CD8-positive, alpha-beta memory T cell (primary cell): ENCODE results near the gene PHLDB3. TPM values are rescaled to one million over a fixed set of nuclear protein-coding genes. Genes with fewer than 3 reads are reported as not detected.

Experiments used
- CTCF ChIA-PET: fragments of 350-600 bp; sonication (Branson Sonifier 250); formaldehyde crosslinking; loops from one replicate; lab custom pipeline; 2021; ENCODE audit warnings: antibody characterized with exemption; lab: Charles Lee
- POLR2A ChIA-PET: fragments of 350-600 bp; sonication (Branson Sonifier 250); formaldehyde crosslinking; loops from one replicate; lab custom pipeline; 2021; ENCODE audit warnings: antibody characterized with exemption; lab: Charles Lee
- DNase-seq, 5 donors: peaks; one replicate each; pipeline versions ENCODE4 v3.0.0 to v3.0.0-alpha.2; 2020 to 2022; ENCODE audit warnings: mixed read lengths in 1 of 5
- H3K27ac ChIP-seq: one replicate; pipeline ENCODE4 v1.7.0; 2013; ENCODE audit warnings: low read depth, mild to moderate bottlenecking, low read length, moderate library complexity
- H3K27me3 ChIP-seq: 2 replicates; pipeline ENCODE4 v1.7.0; 2013; ENCODE audit warnings: low read length, mild to moderate bottlenecking; ENCODE audit not compliant: insufficient read depth, poor library complexity, severe bottlenecking
- H3K36me3 ChIP-seq: 2 replicates; pipeline ENCODE4 v1.7.0; 2013; ENCODE audit warnings: mild to moderate bottlenecking, low read length, moderate library complexity; ENCODE audit not compliant: insufficient read depth
- H3K4me1 ChIP-seq: 2 replicates; pipeline ENCODE4 v1.7.0; 2013; ENCODE audit warnings: mild to moderate bottlenecking, low read length, moderate library complexity; ENCODE audit not compliant: insufficient read depth
- H3K4me3 ChIP-seq: 2 replicates; pipeline ENCODE4 v1.7.0; 2013; ENCODE audit warnings: mild to moderate bottlenecking, low read length
- H3K9me3 ChIP-seq: 2 replicates; pipeline ENCODE4 v1.7.0; 2013; ENCODE audit warnings: mild to moderate bottlenecking, low read length
- H3K27ac Mint-ChIP-seq, 8 donors: one replicate each; pipeline ENCODE4 v1.8.0; 2020 to 2021; ENCODE audit warnings: mixed read lengths in 8 of 8, mild to moderate bottlenecking in 6 of 8, inconsistent platforms in 3 of 8, moderate library complexity in 3 of 8
- H3K27me3 Mint-ChIP-seq, 2 donors: one replicate each; pipeline ENCODE4 v1.8.0; 2020 to 2021; ENCODE audit warnings: mixed read lengths in 2 of 2, mild to moderate bottlenecking in 1 of 2, moderate library complexity in 1 of 2
- H3K36me3 Mint-ChIP-seq, 3 donors: one replicate each; pipeline ENCODE4 v1.8.0; 2020 to 2021; ENCODE audit warnings: mixed read lengths in 3 of 3, inconsistent platforms in 1 of 3, mild to moderate bottlenecking in 1 of 3
- H3K4me1 Mint-ChIP-seq, 3 donors: one replicate each; pipeline ENCODE4 v1.8.0; 2020 to 2021; ENCODE audit warnings: mixed read lengths in 3 of 3, inconsistent platforms in 1 of 3, mild to moderate bottlenecking in 1 of 3
- H3K4me3 Mint-ChIP-seq, 7 donors: one replicate each; pipeline ENCODE4 v1.8.0; 2020 to 2021; ENCODE audit warnings: mixed read lengths in 7 of 7, mild to moderate bottlenecking in 6 of 7, moderate library complexity in 4 of 7, inconsistent platforms in 2 of 7
- H3K9me3 Mint-ChIP-seq, 5 donors: one replicate each; pipeline ENCODE4 v1.8.0; 2020 to 2022; ENCODE audit warnings: mixed read lengths in 5 of 5, mild to moderate bottlenecking in 3 of 5, moderate library complexity in 2 of 5, inconsistent platforms in 1 of 5
- polyA plus RNA-seq: library from polyadenylated mRNA; unstranded; fragments of 300-500 nt; fragmentation: Illumina TruSeq; gene quantifications from one replicate; pipeline ENCODE4 v1.2.3, GENCODE V29; 2021
- total RNA-seq, 2 experiments: library from RNA; stranded (reverse); gene quantifications; one replicate each; pipeline ENCODE4 v1.2.3, GENCODE V29; 2021

The PHLDB3 gene
- total and polyA plus RNA-seq, 3 experiments from 2014 or later: 8.1 to 15.4 (median 13.5) TPM

DNA sequence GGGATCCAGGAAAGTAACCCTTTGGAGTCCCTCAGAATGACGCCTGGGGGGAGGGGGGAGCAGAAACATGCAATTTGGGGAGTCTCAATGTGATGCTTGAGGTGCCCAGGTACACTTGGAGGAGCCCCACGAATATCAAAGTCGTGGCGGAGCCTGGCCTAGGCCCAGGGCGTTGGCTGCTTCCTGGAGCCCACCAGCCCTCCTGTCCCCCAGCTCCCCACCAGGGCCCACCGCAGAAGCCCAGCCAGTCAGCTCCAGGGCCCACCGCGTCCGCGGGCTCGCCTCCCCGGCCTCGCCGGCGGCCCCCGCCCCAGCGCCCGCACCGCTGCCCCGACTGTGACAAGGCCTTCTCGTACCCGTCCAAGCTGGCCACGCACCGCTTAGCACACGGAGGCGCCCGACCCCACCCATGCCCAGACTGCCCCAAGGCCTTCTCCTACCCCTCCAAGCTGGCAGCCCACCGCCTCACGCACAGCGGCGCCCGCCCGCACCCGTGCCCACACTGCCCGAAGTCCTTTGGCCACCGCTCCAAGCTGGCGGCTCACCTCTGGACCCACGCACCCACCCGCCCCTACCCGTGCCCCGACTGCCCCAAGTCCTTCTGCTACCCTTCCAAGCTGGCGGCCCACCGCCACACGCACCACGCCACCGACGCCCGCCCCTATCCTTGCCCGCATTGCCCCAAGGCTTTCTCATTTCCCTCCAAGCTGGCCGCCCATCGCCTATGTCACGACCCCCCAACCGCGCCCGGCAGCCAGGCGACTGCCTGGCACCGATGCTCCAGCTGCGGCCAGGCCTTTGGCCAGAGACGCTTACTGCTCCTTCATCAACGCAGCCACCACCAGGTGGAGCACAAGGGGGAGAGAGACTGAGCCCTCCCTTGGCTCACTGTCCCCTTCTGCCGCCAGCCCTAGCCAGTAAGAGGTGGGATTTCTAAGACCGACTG, 30.5 kb upstream of the PHLDB3 start:
- Mint-ChIP-seq H3K4me1 (peaks cover 17 to 22% (median 21%) of the 10 kb centered on the region in 3 donors), H3K36me3 (peaks cover 11 to 35% (median 17%) of the 10 kb centered on the region in 3 donors), H3K27ac (peak overlapping the region in 6 of 8 donors; percentile 43 to 91 (median 64)), H3K4me3 (peak overlapping the region in 5 of 7 donors; percentile 19 to 87 (median 42)), H3K27me3 (no peaks in the 10 kb centered on the region), H3K9me3 (peaks cover 0 to 6% (median 3%) of the 10 kb centered on the region in 5 donors)
- POLR2A ChIA-PET: interaction anchor here (1.3 to 1.4 kb wide), 2 partner anchors 59 to 96 kb away, joined by 4 read pairs; no protein-coding TSS in a partner anchor
- Histone ChIP-seq H3K27ac (no peak overlapping the region), H3K9me3 (peaks cover 5% of the 10 kb centered on the region), H3K36me3 (peaks cover 6% of the 10 kb centered on the region), H3K4me1 (peaks cover 8% of the 10 kb centered on the region), H3K4me3 (no peak overlapping the region), H3K27me3 (no peaks in the 10 kb centered on the region)
- CTCF ChIA-PET: interaction anchor here (1.2 to 6.1 kb wide), 4 partner anchors 9 to 60 kb away, joined by 3 to 50 read pairs (median 22); partner anchors contain the start of genes IRGQ and ZNF576
- peak in 2 of 5 donors; percentile 12 to 57 for DNase-seq

DNA sequence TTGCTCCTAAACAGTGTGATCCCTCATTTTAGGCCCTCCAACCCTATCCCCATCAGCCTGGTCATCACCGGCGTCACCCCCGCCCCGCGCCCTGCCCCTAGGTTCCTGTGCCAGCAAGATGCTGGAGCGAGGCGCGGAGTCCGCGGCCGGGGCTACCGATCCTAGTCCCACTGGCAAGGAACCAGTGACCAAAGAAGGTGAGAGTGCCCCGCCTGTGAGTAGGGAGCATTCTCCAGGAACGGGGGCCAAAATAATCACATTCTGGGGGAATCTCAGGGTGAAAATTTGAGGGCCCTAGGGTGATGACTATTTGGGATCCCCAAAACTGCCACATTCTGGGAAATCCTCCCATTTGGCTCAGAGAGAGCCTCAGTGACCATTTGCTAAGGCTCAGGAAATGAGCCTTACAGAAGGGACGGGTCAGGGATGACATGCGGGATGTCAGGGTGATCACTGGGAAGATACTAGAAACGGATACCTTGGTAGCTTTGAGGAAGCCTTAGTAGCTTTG, 29.8 kb upstream of the PHLDB3 start:
- H3K27ac Mint-ChIP-seq: peak overlapping the region; percentile 77 to 99 (median 94)
- Histone ChIP-seq H3K27me3 (no peaks in the 10 kb centered on the region), H3K36me3 (peaks cover 5% of the 10 kb centered on the region), H3K27ac (no peak overlapping the region), H3K4me1 (peaks cover 8% of the 10 kb centered on the region), H3K4me3 (peak overlapping the region; percentile 98), H3K9me3 (peaks cover 5% of the 10 kb centered on the region)
- ChIA-PET POLR2A (interaction anchor here (1.3 to 1.9 kb wide), 5 partner anchors 21 to 95 kb away, joined by 4 to 7 read pairs (median 5); partner anchors contain the start of genes IRGQ and ZNF576), CTCF (interaction anchor here (1.2 to 6.1 kb wide), 3 partner anchors 14 to 61 kb away, joined by 7 to 50 read pairs (median 36); partner anchors contain the start of genes IRGQ and ZNF576)
- peaks cover 17 to 22% (median 21%) of the 10 kb centered on the region in 3 donors for H3K4me1 Mint-ChIP-seq
- DNase-seq: no peak
- H3K36me3 Mint-ChIP-seq: peaks cover 10 to 30% (median 13%) of the 10 kb centered on the region in 3 donors
- H3K27me3 Mint-ChIP-seq: no peaks in the 10 kb centered on the region
- H3K4me3 Mint-ChIP-seq: peak overlapping the region; percentile 87 to 99 (median 92)
- peaks cover 0 to 4% (median 3%) of the 10 kb centered on the region in 5 donors for H3K9me3 Mint-ChIP-seq

DNA sequence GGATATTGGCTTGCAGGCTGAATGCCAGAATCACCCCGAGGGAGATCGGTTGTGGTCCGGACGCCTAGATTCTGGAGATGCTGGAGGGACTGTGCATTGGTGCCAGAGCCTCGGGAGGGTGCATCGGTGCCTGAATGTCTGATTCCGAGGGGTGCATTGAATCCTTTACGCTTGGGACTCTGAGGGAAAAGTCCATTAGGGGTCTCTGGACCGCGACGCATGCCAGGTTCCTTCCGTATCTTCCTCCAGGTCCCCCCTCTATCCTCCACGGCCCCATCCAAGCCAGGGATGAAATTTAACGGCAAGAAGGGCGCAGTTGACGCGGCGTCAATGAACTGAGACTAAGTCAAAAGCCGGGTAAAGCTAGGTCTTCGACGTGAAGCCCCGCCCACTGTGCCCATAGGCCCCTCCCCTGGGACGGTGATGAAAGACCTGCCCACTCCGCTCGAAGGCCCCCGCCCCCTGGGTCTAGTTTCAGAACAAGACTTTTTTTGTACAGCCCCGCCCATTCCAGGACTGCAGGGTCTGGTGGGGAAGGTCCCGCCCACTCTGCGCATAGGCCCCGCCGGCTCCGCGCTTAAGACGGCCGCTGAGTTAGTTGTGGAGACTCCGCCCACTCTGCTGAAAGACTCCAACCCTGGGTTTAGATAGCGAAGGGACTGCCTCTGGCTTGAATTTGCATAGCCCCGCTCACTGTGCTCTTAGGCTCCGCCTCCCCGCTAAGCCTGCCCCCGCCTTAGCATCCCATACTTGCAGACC, 29.2 kb upstream of the PHLDB3 start:
- H3K9me3 ChIP-seq: no peaks in the 10 kb centered on the region
- H3K27me3 ChIP-seq: no peaks in the 10 kb centered on the region
- H3K27ac Mint-ChIP-seq: peak overlapping the region; percentile 87 to 99 (median 94)
- peak; percentile 91 to 95 (median 92) for DNase-seq
- H3K27ac ChIP-seq: peak overlapping the region; percentile 79
- H3K4me1 ChIP-seq: peaks cover 8% of the 10 kb centered on the region
- peaks cover 0 to 4% (median 2%) of the 10 kb centered on the region in 5 donors for H3K9me3 Mint-ChIP-seq
- H3K4me1 Mint-ChIP-seq: peaks cover 17 to 22% (median 21%) of the 10 kb centered on the region in 3 donors
- H3K36me3 Mint-ChIP-seq: peaks cover 5 to 23% (median 6%) of the 10 kb centered on the region in 3 donors
- CTCF ChIA-PET: interaction anchor here (1.0 to 6.1 kb wide), 9 partner anchors 14 to 87 kb away, joined by 3 to 50 read pairs (median 5); partner anchors contain the start of genes IRGQ and ZNF576
- POLR2A ChIA-PET: interaction anchor here (0.6 to 1.9 kb wide), 6 partner anchors 9 to 135 kb away, joined by 3 to 8 read pairs (median 6); partner anchors contain the start of genes IRGQ and ZNF576
- no peaks in the 10 kb centered on the region for H3K36me3 ChIP-seq
- peak overlapping the region; percentile 98 for H3K4me3 ChIP-seq
- H3K4me3 Mint-ChIP-seq: peak overlapping the region; percentile 87 to 99 (median 92)
- H3K27me3 Mint-ChIP-seq: no peaks in the 10 kb centered on the region

DNA sequence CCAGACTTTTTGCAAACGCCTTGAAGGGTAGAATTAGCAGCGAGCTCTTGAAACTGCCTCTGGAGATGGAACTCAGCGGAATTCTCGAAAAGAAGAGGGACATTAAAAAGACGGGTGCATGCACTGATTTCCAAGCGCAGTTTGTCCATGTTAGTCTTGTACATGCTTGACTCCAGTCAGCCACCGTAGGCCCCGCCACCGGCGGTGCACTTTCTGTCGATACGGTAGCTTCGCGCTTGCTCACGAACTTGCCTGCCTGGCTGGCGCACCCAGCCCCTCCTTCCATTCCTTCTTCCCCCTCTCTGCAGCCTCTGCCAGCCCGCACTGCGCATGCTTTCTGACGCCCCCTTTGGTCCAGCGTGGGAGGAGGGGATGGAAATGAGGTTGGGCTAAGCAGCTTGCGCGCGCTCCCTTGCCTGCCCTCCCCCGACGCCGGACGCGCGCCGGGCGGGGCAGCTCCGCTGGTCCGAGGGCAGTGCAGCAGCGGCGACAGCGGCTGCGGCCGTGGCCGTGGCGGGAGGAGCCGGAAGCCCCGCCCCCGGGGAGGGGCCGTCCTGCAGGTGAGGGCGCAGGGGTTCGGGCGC, 28.5 kb upstream of the PHLDB3 start, which contains the start of gene ZNF575:
Gene ZNF575, plus strand, starts transcription at position 227 of the 584 bp plus-strand sequence. CDS start 1,235 bp downstream, outside the sequence.
- Histone ChIP-seq H3K27ac (peak within 1 kb of the TSS; percentile 79), H3K4me3 (peak within 1 kb of the TSS; percentile 98), H3K36me3 (no peaks in the 10 kb centered on the region), H3K27me3 (no peaks in the 10 kb centered on the region), H3K4me1 (peaks cover 8% of the 10 kb centered on the region), H3K9me3 (no peaks in the 10 kb centered on the region)
- ChIA-PET CTCF (interaction anchor here (0.8 to 6.1 kb wide), 9 partner anchors 14 to 135 kb away, joined by 3 to 50 read pairs (median 4); partner anchors contain the start of genes IRGQ and ZNF576), POLR2A (interaction anchor here (0.6 to 1.9 kb wide), 9 partner anchors 9 to 135 kb away, joined by 3 to 8 read pairs (median 4); partner anchors contain the start of genes IRGQ, PHLDB3 and ZNF576)
- Mint-ChIP-seq H3K9me3 (peaks cover 0 to 2% (median 0%) of the 10 kb centered on the region in 5 donors), H3K36me3 (peaks cover 0 to 16% (median 0%) of the 10 kb centered on the region in 3 donors), H3K27me3 (no peaks in the 10 kb centered on the region), H3K27ac (peak within 1 kb of the TSS; percentile 89 to 99 (median 96)), H3K4me1 (peaks cover 18 to 22% (median 21%) of the 10 kb centered on the region in 3 donors), H3K4me3 (peak within 1 kb of the TSS; percentile 87 to 99 (median 92))
- DNase-seq: peak; percentile 70 to 89 (median 81)

DNA sequence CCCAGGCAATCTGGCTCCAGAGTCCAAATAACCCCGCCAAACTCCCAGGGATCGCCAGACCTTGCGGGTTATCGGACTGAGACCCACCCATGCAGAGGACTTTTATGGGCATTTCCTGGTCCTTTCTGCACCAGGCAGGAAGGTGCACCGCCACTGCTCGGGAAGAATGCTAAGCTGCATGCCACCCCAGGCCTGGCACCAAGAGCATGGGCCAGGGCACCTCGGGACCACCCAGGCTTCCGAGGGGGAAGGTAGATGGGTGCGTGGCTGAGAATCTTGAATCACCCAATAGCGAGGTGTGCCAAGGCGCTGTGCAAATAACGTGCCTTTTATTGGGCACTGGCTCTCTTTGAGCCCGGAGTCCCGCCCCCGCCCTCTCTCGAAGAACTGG, 28.0 kb upstream of the PHLDB3 start:
- Histone ChIP-seq H3K27me3 (no peaks in the 10 kb centered on the region), H3K9me3 (no peaks in the 10 kb centered on the region), H3K27ac (peak overlapping the region; percentile 79), H3K4me1 (peaks cover 8% of the 10 kb centered on the region), H3K36me3 (no peaks in the 10 kb centered on the region), H3K4me3 (peak overlapping the region; percentile 98)
- peak overlapping the region; percentile 87 to 96 (median 92) for H3K4me3 Mint-ChIP-seq
- peaks cover 0 to 14% (median 0%) of the 10 kb centered on the region in 3 donors for H3K36me3 Mint-ChIP-seq
- ChIA-PET POLR2A (interaction anchor here (0.6 to 1.9 kb wide), 8 partner anchors 10 to 136 kb away, joined by 3 to 8 read pairs (median 4); partner anchors contain the start of genes IRGQ, PHLDB3 and ZNF576), CTCF (interaction anchor here (0.8 to 6.1 kb wide), 9 partner anchors 13 to 136 kb away, joined by 3 to 50 read pairs (median 4); partner anchors contain the start of genes IRGQ and ZNF576)
- H3K27ac Mint-ChIP-seq: peak overlapping the region; percentile 86 to 95 (median 91)
- H3K27me3 Mint-ChIP-seq: no peaks in the 10 kb centered on the region
- peaks cover 18 to 22% (median 21%) of the 10 kb centered on the region in 3 donors for H3K4me1 Mint-ChIP-seq
- peak in 1 of 5 donors; percentile 26 for DNase-seq
- peaks cover 0 to 2% (median 0%) of the 10 kb centered on the region in 5 donors for H3K9me3 Mint-ChIP-seq

DNA sequence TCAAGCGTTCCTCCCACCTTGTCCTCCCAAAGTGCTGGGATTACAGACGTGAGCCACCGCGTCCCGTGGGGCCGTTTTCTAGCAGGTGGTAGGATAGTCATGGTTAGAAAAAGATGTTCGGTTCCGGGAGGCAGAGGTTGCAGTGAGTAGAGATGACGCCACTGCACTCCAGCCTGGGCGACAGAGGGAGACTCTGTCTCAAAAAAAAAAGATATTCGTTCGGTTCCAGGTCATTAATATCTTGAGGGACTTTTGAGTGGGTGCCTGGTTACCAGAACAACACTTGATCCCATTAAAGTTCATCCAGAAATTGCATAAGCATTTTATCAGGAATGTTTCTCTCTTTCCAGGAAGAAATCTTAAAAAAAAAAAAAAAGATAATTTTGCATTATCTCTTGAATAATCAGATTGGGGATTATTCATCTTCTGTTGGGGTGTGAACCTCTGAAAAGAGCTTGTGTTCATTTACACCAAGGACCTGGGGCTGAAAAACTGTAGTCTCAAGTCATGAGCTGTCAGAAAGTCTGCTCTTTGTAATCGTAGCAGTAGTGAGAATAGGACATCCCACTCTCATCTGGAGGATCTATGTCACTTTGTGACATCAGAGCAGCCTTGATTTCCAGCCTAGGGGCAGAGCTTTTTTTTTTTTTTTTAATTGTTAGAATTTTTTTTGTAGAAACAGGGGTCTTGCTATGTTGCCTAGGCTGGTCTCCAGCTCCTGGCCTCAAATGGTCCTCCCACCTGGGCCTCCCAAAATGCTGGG, 23.5 kb upstream of the PHLDB3 start:
- Mint-ChIP-seq H3K9me3 (no peaks in the 10 kb centered on the region), H3K4me3 (peak overlapping the region in 5 of 7 donors; percentile 3 to 76 (median 44)), H3K27me3 (no peaks in the 10 kb centered on the region), H3K27ac (peak overlapping the region in 2 of 8 donors; percentile 11 to 73), H3K4me1 (peaks cover 28 to 40% (median 39%) of the 10 kb centered on the region in 3 donors), H3K36me3 (peaks cover 0 to 11% (median 0%) of the 10 kb centered on the region in 3 donors)
- ChIA-PET CTCF (interaction anchor here (1.3 to 12.3 kb wide), 5 partner anchors 8 to 124 kb away, joined by 3 to 316 read pairs (median 13); partner anchors contain the start of genes IRGQ and ZNF576), POLR2A (interaction anchor here (0.7 to 1.3 kb wide), 4 partner anchors 23 to 89 kb away, joined by 3 to 9 read pairs (median 4); partner anchors contain the start of genes IRGQ and ZNF576)
- DNase-seq: no peak
- no peak overlapping the region for H3K4me3 ChIP-seq
- H3K4me1 ChIP-seq: peaks cover 29% of the 10 kb centered on the region
- no peaks in the 10 kb centered on the region for H3K36me3 ChIP-seq
- no peaks in the 10 kb centered on the region for H3K9me3 ChIP-seq
- H3K27ac ChIP-seq: no peak overlapping the region
- no peaks in the 10 kb centered on the region for H3K27me3 ChIP-seq
